Mucosa of descending colon (tissue), 3 donors: ENCODE data around the gene FARP2. TPM values are rescaled to one million over a fixed set of nuclear protein-coding genes. Genes with fewer than 3 reads are reported as not detected.

ENCODE experiments used
- ATAC-seq: fragments of 200-7000 bp; cut with Tn5 transposase; one replicate; pipeline ENCODE4 v1.9.1; 2020; ENCODE audit warnings: mild to moderate bottlenecking, moderate library complexity
- DNase-seq, 3 donors: peaks; one replicate each; pipeline ENCODE4 v3.0.0-alpha.2; 2020
- H3K36me3 ChIP-seq: fragments of 200-600 bp; one replicate; pipeline ENCODE4 v1.8.0; 2021; ENCODE audit warnings: low read depth, mild to moderate bottlenecking
- H3K4me1 ChIP-seq: fragments of 200-600 bp; one replicate; pipeline ENCODE4 v1.8.0; 2021; ENCODE audit warnings: low read depth, mild to moderate bottlenecking
- H3K4me3 ChIP-seq: fragments of 200-600 bp; one replicate; pipeline ENCODE4 v1.8.0; 2021; ENCODE audit warnings: mild to moderate bottlenecking
- H3K9me3 ChIP-seq: fragments of 200-600 bp; one replicate; pipeline ENCODE4 v1.8.0; 2021; ENCODE audit warnings: mild to moderate bottlenecking
- intact Hi-C, 2 donors: fragments of 100-400 bp; cut with DNase I in 1 of 2; cut with micrococcal nuclease in 1 of 2; formaldehyde crosslinking; loops; one replicate each; pipeline versions ENCODE4 v1.11.0 to v1.11.1; 2022; cut with DNase I, micrococcal nuclease
- total RNA-seq, 3 donors: library from RNA; stranded (reverse); fragmentation: NEBNext Ultra II Directional in 2 of 3; extraction: Animal tissue kit (Norgen Biotek cat#: 25700) in 2 of 3; gene quantifications; one replicate each; pipeline versions ENCODE4 v1.2.1 to v1.2.4, GENCODE V29; 2021 to 2023
- TF ChIP-seq, protein P1 (sequence below): fragments of 200-600 bp; IDR thresholded peaks from one replicate; pipeline ENCODE4 v1.8.0; 2022; ENCODE audit warnings: antibody characterized with exemption, mild to moderate bottlenecking
- donor health status: DM: no; HTN: no; CAD: no; lungs with moderate emphysema.
- donor health status: DM: no; HTN: no; CAD: no.
- donor health status: DM: no; HTN: yes; CAD: no.

Gene FARP2
- total RNA-seq, 3 donors from 2014 or later: 98.1 to 163 (median 109) TPM

DNA sequence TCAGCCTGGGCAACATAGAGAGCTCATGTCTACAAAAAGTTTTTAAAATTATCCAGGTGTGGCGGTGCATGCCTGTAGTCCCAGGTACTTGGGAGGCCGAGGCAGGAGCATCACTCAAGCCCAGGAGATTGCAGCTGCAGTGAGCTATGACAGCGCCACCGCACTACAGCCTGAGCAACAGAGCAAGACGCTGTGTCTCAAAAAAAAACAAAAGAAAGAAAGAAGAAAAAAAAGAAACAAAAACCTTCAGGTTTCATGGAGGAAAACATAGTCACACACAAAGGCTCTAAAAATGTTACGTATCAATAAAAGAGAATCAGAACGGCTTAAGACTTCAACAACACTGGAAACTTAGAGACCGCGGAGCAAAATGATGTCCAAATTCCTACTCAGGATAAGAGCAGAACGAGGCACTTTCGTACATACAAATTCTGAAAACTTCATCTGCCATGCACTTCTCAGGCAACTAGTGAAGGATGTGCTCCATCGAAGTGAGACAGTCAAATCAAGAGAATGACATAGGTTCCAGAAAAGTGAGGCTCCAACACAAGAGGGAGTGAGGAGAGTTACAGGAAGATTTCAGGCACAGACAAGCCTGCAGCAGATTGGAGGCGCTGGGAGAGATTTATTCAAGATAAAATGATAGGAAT lies 45.0 kb upstream of the FARP2 start:
- no peak for DNase-seq
- Histone ChIP-seq H3K36me3 (no peaks in the 10 kb centered on the region), H3K4me1 (peaks cover 15% of the 10 kb centered on the region), H3K4me3 (no peak overlapping the region), H3K9me3 (no peaks in the 10 kb centered on the region)
- intact Hi-C loops: no loop called here
- no peak for ATAC-seq
- TF ChIP-seq, protein P1, sequence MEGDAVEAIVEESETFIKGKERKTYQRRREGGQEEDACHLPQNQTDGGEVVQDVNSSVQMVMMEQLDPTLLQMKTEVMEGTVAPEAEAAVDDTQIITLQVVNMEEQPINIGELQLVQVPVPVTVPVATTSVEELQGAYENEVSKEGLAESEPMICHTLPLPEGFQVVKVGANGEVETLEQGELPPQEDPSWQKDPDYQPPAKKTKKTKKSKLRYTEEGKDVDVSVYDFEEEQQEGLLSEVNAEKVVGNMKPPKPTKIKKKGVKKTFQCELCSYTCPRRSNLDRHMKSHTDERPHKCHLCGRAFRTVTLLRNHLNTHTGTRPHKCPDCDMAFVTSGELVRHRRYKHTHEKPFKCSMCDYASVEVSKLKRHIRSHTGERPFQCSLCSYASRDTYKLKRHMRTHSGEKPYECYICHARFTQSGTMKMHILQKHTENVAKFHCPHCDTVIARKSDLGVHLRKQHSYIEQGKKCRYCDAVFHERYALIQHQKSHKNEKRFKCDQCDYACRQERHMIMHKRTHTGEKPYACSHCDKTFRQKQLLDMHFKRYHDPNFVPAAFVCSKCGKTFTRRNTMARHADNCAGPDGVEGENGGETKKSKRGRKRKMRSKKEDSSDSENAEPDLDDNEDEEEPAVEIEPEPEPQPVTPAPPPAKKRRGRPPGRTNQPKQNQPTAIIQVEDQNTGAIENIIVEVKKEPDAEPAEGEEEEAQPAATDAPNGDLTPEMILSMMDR: no peak

DNA sequence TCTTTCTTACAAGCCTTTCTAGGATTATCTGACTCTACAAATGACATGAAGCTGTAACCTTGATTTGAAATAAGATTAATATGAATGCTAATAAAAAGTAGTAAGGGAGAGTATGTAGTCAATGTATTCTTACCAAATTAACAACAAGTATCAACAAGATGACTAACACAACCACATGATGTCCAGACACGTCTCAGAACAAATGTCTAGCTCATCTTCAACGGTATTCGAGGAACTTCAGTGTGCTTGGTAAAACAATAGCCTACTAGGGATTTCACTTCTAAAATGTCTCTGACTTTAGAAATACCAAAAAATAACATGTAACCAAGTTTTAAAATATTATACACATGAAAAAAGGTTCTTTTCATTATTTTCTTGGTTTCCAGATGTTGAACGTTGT lies 44.0 kb upstream of the FARP2 start:
- ATAC-seq: no peak
- intact Hi-C loops: no loop called here
- Histone ChIP-seq H3K4me1 (peaks cover 21% of the 10 kb centered on the region), H3K9me3 (no peaks in the 10 kb centered on the region), H3K36me3 (no peaks in the 10 kb centered on the region), H3K4me3 (no peak overlapping the region)
- TF ChIP-seq, protein P1: no peak
- no peak for DNase-seq

DNA sequence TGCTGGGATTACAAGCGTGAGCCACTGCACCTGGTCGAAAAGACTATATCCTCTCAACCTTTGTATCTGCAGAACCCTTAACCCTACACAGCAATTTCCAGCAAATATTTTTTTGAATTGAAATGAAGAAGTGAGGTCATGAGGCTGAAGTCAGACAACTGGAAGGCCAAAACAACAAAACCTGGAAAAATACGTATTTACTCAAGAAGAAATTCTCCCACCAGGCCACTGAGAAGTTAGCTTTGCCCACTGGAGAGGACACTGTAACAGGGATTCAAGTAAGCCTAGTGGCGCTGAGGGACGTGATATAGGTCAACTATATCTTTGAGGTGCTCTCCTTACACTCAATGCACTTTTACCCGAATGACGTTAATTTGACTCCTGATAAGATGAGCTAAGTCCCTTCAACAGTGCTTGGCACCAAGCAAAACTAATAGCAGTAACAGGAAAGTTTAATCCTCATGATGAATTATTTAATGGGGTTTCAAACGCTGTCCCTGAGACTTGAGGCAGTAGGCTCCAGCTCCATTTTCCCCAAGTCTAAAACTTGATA lies 42.5 kb upstream of the FARP2 start:
- no peak overlapping the region for H3K4me3 ChIP-seq
- H3K9me3 ChIP-seq: no peaks in the 10 kb centered on the region
- no peak for ATAC-seq
- intact Hi-C loops: no loop called here
- peaks cover 34% of the 10 kb centered on the region for H3K4me1 ChIP-seq
- no peak for DNase-seq
- TF ChIP-seq, protein P1: no peak
- no peaks in the 10 kb centered on the region for H3K36me3 ChIP-seq

DNA sequence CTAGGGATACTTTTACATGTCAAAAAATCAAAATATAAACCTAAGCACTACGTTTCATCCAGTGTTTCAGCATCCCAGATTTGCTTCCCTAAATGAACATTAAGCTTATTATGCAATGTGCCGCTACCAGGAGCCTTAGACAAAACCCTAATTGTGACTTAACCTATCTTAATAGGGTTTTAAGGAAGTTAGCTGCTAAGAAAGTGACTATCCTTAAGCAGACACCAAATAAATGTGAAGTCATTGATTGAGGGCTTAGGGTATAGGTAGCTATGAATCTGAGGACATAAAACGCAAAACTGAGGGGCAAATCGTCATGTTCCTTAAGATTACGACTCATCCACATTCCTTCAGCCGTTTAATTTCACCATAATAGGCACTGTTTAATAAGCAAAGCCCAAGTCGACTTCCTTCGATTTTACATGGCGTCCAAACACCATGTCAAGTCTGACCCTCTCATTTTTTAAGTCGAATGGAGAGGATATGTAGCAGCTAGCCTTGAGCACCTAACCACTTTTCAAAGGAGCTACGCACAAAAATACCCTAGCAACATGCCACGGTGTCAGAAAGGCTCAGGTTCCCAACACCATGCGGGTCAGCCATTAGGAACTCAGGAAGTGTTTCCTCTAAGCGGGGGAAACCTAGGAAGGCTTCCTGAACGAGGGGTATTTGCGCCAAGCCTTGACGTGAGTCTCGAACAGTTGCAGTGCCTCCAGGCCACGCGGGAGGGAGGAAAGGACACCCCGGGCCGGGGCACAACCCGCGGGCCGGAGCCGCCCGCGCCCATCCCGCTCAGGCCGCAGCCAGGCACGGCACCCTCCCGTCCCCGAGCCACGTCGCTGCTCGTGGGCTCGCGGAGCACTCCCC lies 41.6 kb upstream of the FARP2 start:
- H3K36me3 ChIP-seq: no peaks in the 10 kb centered on the region
- TF ChIP-seq, protein P1: no peak
- intact Hi-C loops: no loop called here
- H3K4me1 ChIP-seq: peaks cover 34% of the 10 kb centered on the region
- H3K4me3 ChIP-seq: peak overlapping the region; percentile 74
- ATAC-seq (peak; percentile 28), DNase-seq (no peak)
- no peaks in the 10 kb centered on the region for H3K9me3 ChIP-seq

DNA sequence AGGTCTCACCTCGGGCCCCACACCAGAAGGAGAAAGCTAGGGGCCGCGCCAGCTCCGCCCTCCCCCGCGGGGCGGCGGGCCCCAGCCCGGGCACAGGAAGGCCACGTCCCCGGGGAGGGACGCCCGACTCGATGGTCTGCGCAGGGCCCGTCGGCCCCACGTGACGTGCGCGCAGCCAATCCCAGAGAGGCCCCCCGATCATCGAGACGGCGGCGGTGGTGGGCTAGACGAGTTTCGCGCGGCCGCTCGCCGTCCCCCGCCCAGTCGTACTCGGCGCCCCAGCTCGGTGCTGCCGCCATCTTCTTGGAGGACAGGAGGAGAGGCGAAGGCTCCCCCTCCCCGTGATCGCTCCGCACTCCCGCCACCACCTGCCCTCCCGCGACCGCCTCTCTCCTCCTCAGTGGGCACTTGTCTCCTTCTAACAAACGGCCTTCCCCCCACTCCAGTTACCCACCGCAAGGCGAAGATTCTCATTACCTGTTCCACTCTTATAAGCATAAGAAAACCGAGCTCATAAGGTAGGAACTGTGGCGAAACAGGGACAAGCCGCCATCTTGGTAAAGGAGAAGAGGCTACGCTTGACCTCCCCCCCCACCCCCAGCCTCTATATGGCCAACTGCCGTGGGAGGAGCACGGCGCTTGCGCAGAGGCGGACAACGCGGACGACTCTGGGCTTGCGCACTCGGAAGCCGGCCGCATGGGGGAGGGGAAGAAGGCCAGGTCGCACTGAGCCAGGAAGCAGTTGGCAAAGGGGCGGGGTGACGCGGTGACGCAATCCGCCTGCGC lies 40.8 kb upstream of the FARP2 start, which contains the start of gene HDLBP:
Gene HDLBP (minus strand): TSS at position 580 of the 786 bp plus-strand sequence. CDS start 48,803 bp downstream, outside the sequence.
- H3K4me3 ChIP-seq: peak within 1 kb of the TSS; percentile 74
- peak; percentile 90 for ATAC-seq
- intact Hi-C loops: no loop called here
- H3K4me1 ChIP-seq: peaks cover 35% of the 10 kb centered on the region
- no peaks in the 10 kb centered on the region for H3K36me3 ChIP-seq
- TF ChIP-seq, protein P1: peak; percentile 18
- no peaks in the 10 kb centered on the region for H3K9me3 ChIP-seq
- DNase-seq: peak; percentile 100
